HEK293T (cell line): Measurements from ENCODE around the gene DHRSX.

Experiments used
- FOXK2 ChIP-seq: fragments of 450-650 bp; IDR thresholded peaks from 2 replicates; pipeline ENCODE4 v1.6.1; 2016; ENCODE audit warnings: mild to moderate bottlenecking
- FOXM1 ChIP-seq: fragments of 450-650 bp; IDR thresholded peaks from 2 replicates; pipeline ENCODE4 v1.6.1; 2017; ENCODE audit warnings: mild to moderate bottlenecking, borderline replicate concordance
- HDGF ChIP-seq: fragments of 450-650 bp; IDR thresholded peaks from 2 replicates; pipeline ENCODE4 v1.6.1; 2017; ENCODE audit warnings: antibody characterized with exemption, borderline replicate concordance
- LEF1 ChIP-seq: fragments of 450-650 bp; IDR thresholded peaks from 2 replicates; pipeline ENCODE4 v1.6.1; 2017; ENCODE audit warnings: mild to moderate bottlenecking, borderline replicate concordance
- SP1 ChIP-seq: fragments of 450-650 bp; IDR thresholded peaks from 2 replicates; pipeline ENCODE4 v1.6.1; 2017
- SUZ12 ChIP-seq: fragments of 450-650 bp; IDR thresholded peaks from 2 replicates; pipeline ENCODE4 v1.6.1; 2016; ENCODE audit warnings: mild to moderate bottlenecking
- TARDBP ChIP-seq: fragments of 450-650 bp; IDR thresholded peaks from 2 replicates; pipeline ENCODE4 v1.6.1; 2016

DNA sequence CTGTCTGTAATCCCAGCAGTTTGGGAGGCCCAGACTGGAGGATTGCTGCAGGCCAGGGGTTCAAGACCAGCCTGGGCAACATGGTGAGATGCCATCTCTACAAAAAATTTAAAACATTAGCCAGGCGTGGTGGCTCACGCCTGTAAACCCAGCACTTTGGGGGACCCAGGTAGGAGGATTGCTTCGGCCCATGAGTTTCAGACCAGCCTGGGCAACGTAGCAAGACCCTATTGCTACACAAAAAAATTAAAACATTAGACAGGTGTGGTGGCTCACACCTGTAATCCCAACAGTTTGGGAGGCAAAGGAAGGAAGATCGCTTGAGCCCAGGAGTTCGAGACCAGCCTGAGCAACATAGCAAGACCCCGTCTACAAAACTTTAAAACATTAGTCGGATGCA, 1.3 kb downstream of the DHRSX start:
- TF ChIP-seq TARDBP, result no peak
- no peak for TF ChIP-seq SUZ12
- TF ChIP-seq HDGF, result no peak
- no peak for TF ChIP-seq FOXK2
- no peak for TF ChIP-seq SP1
- no peak for TF ChIP-seq LEF1
- TF ChIP-seq FOXM1, result no peak
